ENCODE data around the gene KCNH1. TPM values are rescaled to one million over a fixed set of nuclear protein-coding genes. Genes with fewer than 3 reads are reported as not detected.

Gene KCNH1
- total and polyA plus RNA-seq, 9 of the 15 experiments (the other 6 are each of a cell fraction or from before 2014, with no cell fraction given) = not detected

- Histone ChIP-seq H3K9ac (ENCODE audit: insufficient read depth in 1 of 2, low read depth in 2 of 2, low read length in 2 of 2) (no peak overlapping the region), H3K4me3 (no peak overlapping the region), H3K79me2 (ENCODE audit: control insufficient read depth, insufficient read depth, low read length) (no peaks in the 10 kb centered on the region), H3K4me1 (replicated peaks in 1 of 2; ENCODE audit: control insufficient read depth in 2 of 2, insufficient read depth in 2 of 2, low read length in 2 of 2) (no peaks in the 10 kb centered on the region; a peak in 1 of 5 replicates), H3K27ac (ENCODE audit: extremely low read depth, low read depth, low read length) (no peak overlapping the region), H3K27me3 (ENCODE audit: control insufficient read depth in 2 of 2, insufficient read depth in 2 of 2, low read length in 2 of 2) (no peaks in the 10 kb centered on the region), H3K36me3 (ENCODE audit: control insufficient read depth, insufficient read depth, low read length) (no peaks in the 10 kb centered on the region), H3K9me1 (ENCODE audit: control insufficient read depth, insufficient read depth, low read length) (no peaks in the 10 kb centered on the region), H3K4me2 (ENCODE audit: insufficient read depth, low read length) (no peak overlapping the region), H3K9me3 (replicated peaks; ENCODE audit: control insufficient read depth, insufficient read depth, low read depth, low read length) (no peaks in the 10 kb centered on the region), H2AFZ (ENCODE audit: low read depth, low read length) (no peak overlapping the region), H4K20me1 (replicated peaks; ENCODE audit: control insufficient read depth, insufficient read depth, low read length) (no peaks in the 10 kb centered on the region)
- ChIA-PET POLR2A (no interaction called here), CTCF (ENCODE audit: low intra/inter-chr PET ratio) (no interaction called here)
- no peak for TF ChIP-seq MAFG (tag; conservative IDR thresholded peaks at IDR 0.05)
- TF ChIP-seq ZFP91 (CRISPR knock-in tag; IDR thresholded peaks at IDR 0.05) = no peak
- TF ChIP-seq ZNF12 (CRISPR knock-in tag; IDR thresholded peaks at IDR 0.05) = no peak
- TF ChIP-seq MTA2 (IDR thresholded peaks at IDR 0.05; ENCODE audit: low read depth) = no peak
- ATAC-seq (no peak), FAIRE-seq (no peak), DNase-seq (ENCODE audit: extremely low read depth in 1 of 4, low spot score in 3 of 4) (no peak)
- intact Hi-C loops (cut with micrococcal nuclease) (no loop called here), in situ Hi-C loops (cut with MboI) (no loop called here)
- BruUV-seq (replicated peaks) = no TSS peak
- 3% methylated on average over 2 of the region's 2 CpGs for WGBS (ENCODE audit: insufficient coverage, low coverage, missing lambda C conversion rate)
These were observed 221.2 kb downstream of the KCNH1 start for GRCh38 chr1:210912752-210913151.

DNA sequence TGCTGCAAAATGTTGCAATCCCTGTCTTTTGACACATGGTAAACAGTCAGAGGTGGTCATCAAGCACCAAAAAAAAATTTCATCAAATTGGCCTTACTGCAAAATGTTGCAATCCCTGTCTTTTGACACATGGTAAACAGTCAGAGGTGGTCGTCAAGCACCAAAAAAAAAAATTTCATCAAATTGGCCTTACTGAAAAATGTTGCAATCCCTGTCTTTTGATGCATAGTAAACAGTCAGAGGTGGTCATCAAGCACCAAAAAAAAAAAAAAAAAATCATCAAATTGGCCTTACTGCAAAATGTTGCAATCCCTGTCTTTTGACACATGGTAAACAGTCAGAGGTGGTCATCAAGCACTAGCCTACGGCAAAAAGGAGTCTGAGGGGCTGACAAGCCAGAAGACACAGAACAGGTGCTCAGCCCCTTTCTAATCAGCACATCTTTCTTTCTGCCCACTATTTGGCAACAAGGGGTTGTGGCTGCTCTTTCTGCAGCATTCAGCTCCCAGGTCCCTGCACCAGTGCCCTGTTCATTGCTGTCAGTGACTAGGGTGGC is 223.8 kb downstream of the KCNH1 start:
- 0% methylated on average over 2 of the region's 2 CpGs for WGBS (ENCODE audit: insufficient coverage, low coverage, missing lambda C conversion rate)
- in situ Hi-C loops (cut with MboI) = no loop called here
- TF ChIP-seq RB1 (IDR thresholded peaks at IDR 0.05; ENCODE audit: low read depth) = no peak
- TF ChIP-seq HDAC6 (IDR thresholded peaks at IDR 0.05; ENCODE audit: low read depth, low read length) = no peak
- TF ChIP-seq FOS (IDR thresholded peaks at IDR 0.05; ENCODE audit: extremely low read depth, insufficient read length) = no peak
- no peak for TF ChIP-seq FOXK2 (conservative IDR thresholded peaks at IDR 0.05 in 1 of 2, IDR thresholded peaks at IDR 0.05 in 1 of 2; ENCODE audit: low read depth in 2 of 2)
- no peak for TF ChIP-seq CEBPB (tag; IDR thresholded peaks at IDR 0.05)
- no peak for TF ChIP-seq C11orf30 (IDR thresholded peaks at IDR 0.05; ENCODE audit: low read depth)
- TF ChIP-seq TGIF2 (CRISPR knock-in tag; IDR thresholded peaks at IDR 0.05) = no peak
- no peak for TF ChIP-seq TAF9B (IDR thresholded peaks at IDR 0.05; ENCODE audit: partially characterized antibody)
- no peak for TF ChIP-seq HOXB6 (CRISPR knock-in tag; IDR thresholded peaks at IDR 0.05; ENCODE audit: borderline replicate concordance)
- no peak for TF ChIP-seq TEAD1 (CRISPR knock-in tag; IDR thresholded peaks at IDR 0.05)
- no peak for TF ChIP-seq NFXL1 (CRISPR knock-in tag; IDR thresholded peaks at IDR 0.05)
- TF ChIP-seq, protein P1, sequence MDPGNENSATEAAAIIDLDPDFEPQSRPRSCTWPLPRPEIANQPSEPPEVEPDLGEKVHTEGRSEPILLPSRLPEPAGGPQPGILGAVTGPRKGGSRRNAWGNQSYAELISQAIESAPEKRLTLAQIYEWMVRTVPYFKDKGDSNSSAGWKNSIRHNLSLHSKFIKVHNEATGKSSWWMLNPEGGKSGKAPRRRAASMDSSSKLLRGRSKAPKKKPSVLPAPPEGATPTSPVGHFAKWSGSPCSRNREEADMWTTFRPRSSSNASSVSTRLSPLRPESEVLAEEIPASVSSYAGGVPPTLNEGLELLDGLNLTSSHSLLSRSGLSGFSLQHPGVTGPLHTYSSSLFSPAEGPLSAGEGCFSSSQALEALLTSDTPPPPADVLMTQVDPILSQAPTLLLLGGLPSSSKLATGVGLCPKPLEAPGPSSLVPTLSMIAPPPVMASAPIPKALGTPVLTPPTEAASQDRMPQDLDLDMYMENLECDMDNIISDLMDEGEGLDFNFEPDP (CRISPR knock-in tag; IDR thresholded peaks at IDR 0.05) = no peak

More for the DNA sequence above, 223.8 kb downstream of the KCNH1 start:
- ATAC-seq (no peak), DNase-seq (ENCODE audit: extremely low read depth in 1 of 4, low spot score in 3 of 4) (no peak), FAIRE-seq (no peak)
- no peaks in the 10 kb centered on the region for H3K9me3 ChIP-seq (replicated peaks; ENCODE audit: control insufficient read depth, insufficient read depth, low read depth, low read length)
- POLR2A ChIA-PET = no interaction called here
- no peak overlapping the region for H3K4me2 ChIP-seq (ENCODE audit: insufficient read depth, low read length)
- H3K4me3 ChIP-seq = no peak overlapping the region
- no peaks in the 10 kb centered on the region for H4K20me1 ChIP-seq (replicated peaks; ENCODE audit: control insufficient read depth, insufficient read depth, low read length)
- H2AFZ ChIP-seq (ENCODE audit: low read depth, low read length) = no peak overlapping the region
- H3K27me3 ChIP-seq (ENCODE audit: control insufficient read depth in 2 of 2, insufficient read depth in 2 of 2, low read length in 2 of 2) = no peaks in the 10 kb centered on the region
- H3K27ac ChIP-seq (ENCODE audit: extremely low read depth, low read depth, low read length) = no peak overlapping the region
- peaks cover 0 to 3% of the 10 kb centered on the region in 2 experiments; a peak in 1 of 5 replicates for H3K4me1 ChIP-seq (replicated peaks in 1 of 2; ENCODE audit: control insufficient read depth in 2 of 2, insufficient read depth in 2 of 2, low read length in 2 of 2)
- no peaks in the 10 kb centered on the region for H3K36me3 ChIP-seq (ENCODE audit: control insufficient read depth, insufficient read depth, low read length)
- CTCF ChIA-PET (ENCODE audit: low intra/inter-chr PET ratio) = no interaction called here
- no peaks in the 10 kb centered on the region for H3K9me1 ChIP-seq (ENCODE audit: control insufficient read depth, insufficient read depth, low read length)
- intact Hi-C loops (cut with micrococcal nuclease) = no loop called here
- H3K79me2 ChIP-seq (ENCODE audit: control insufficient read depth, insufficient read depth, low read length) = no peaks in the 10 kb centered on the region
- no peak overlapping the region for H3K9ac ChIP-seq (ENCODE audit: insufficient read depth in 1 of 2, low read depth in 2 of 2, low read length in 2 of 2)
- no TSS peak for BruUV-seq (replicated peaks)
